Fibroblast of lung (primary cell): ENCODE measurements around the gene GPR176.

Source experiments
- EZH2 ChIP-seq: IDR thresholded peaks from 2 replicates; pipeline ENCODE4 v1.5.1; 2012; ENCODE audit warnings: low read length, control low read depth, mild to moderate bottlenecking; ENCODE audit errors: missing control alignments
- TF ChIP-seq, protein P1 (sequence below), 2 donors: IDR thresholded peaks in 1 of 2; conservative IDR thresholded peaks in 1 of 2; 1 replicate in 1 of 2; 2 replicates in 1 of 2; pipeline ENCODE4 v1.5.1; 2011 to 2012; ENCODE audit warnings: low read length in 2 of 2, control low read depth in 1 of 2, inconsistent platforms in 1 of 2, low read depth in 1 of 2, mild to moderate bottlenecking in 1 of 2

DNA sequence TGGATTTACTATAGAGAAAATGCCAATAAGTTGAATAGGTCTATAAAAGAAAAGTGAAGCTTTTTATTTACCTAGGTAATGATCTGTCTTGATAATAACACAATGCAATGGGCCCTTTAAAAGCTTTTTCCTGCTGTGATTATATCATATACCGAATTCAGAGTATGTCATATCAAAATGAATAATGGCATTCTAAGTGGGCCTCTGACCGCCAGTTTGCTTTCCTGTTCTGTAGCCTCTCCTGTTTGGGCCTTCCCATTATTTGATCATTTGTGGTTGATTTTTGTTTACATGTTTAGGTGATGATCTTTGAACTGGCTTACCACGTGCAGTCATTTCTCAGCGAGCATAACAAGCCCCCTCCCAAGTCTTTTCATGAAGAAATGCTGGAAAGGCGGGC, 28.8 kb upstream of the GPR176 start:
- TF ChIP-seq, protein P1, sequence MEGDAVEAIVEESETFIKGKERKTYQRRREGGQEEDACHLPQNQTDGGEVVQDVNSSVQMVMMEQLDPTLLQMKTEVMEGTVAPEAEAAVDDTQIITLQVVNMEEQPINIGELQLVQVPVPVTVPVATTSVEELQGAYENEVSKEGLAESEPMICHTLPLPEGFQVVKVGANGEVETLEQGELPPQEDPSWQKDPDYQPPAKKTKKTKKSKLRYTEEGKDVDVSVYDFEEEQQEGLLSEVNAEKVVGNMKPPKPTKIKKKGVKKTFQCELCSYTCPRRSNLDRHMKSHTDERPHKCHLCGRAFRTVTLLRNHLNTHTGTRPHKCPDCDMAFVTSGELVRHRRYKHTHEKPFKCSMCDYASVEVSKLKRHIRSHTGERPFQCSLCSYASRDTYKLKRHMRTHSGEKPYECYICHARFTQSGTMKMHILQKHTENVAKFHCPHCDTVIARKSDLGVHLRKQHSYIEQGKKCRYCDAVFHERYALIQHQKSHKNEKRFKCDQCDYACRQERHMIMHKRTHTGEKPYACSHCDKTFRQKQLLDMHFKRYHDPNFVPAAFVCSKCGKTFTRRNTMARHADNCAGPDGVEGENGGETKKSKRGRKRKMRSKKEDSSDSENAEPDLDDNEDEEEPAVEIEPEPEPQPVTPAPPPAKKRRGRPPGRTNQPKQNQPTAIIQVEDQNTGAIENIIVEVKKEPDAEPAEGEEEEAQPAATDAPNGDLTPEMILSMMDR (conservative IDR thresholded peaks at IDR 0.05 in 1 of 2, IDR thresholded peaks at IDR 0.05 in 1 of 2; ENCODE audit: low read depth in 1 of 2, low read length in 2 of 2): no peak
- no peak for TF ChIP-seq EZH2
